ENCODE results near the gene PCYT1A.

PCYT1A gene

DNA sequence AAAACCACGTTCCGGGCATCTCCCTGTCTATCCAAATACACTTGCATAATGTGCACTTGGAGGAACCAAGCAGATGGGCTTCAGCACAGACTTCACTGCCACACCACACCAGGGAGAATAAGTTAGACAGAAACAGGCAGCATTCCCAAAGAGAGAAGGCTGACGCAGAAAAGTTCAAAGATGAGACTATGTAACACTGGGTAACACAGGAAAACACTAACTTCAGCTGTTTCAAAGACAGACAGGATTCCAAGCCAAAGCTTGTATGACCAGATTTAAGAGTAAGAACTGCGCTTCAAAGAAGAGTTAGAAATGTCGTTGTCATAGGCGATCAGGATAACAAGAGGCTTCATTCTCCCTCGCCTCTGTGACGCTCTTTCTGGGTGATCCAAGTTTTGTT is 51.3 kb downstream of the PCYT1A start:
- no peak for DNase-seq (ENCODE audit: low read depth)

DNA sequence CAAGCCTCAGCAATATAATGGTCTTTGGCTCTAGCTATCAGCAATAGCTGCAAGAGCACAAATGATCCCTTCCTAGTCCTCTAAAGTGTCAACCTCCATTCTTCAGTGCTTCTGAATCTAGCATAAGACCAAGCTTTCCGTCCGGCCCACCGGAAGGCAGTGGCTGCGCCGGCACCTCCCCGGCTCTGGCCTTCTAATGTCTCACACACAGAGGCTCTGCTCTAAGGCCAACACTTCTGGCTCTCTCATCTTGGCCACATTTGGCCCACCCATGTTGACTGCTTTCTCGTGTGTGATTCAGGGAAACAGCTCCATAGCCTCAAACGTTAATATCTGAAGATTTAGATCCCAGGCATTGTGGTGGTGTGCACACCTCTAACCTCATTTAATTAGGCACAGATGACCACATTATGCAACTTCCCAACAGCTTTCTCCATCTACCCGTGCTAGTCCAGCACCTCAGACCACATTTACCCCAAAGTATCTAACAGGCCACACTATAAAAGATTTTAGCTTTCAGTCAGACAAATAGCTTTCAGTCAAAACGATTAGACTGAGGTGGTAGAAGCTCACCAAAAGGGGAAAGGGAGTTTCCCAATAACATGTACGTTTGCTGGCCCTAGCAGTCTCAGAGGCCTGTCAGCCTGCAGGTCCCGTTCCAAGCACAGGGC is 51.9 kb downstream of the PCYT1A start:
- DNase-seq (ENCODE audit: low read depth): no peak

DNA sequence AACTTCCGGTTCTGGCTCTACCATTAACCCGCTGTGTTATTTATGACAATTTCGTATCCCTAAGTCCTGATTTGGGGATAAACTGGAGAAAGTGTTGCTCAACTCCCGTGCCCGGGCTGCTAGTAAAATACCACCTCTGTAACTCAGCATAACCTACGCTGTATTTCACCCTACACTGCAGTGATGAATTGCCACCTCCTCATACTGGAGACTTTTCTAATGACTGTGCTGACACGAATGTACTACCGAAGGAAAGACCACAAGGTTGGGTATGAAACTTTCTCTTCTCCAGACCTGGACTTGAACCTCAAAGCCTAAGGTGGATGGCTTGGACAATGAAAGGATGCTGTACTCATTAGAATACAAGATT is 54.7 kb downstream of the PCYT1A start:
- DNase-seq (ENCODE audit: low read depth): no peak

DNA sequence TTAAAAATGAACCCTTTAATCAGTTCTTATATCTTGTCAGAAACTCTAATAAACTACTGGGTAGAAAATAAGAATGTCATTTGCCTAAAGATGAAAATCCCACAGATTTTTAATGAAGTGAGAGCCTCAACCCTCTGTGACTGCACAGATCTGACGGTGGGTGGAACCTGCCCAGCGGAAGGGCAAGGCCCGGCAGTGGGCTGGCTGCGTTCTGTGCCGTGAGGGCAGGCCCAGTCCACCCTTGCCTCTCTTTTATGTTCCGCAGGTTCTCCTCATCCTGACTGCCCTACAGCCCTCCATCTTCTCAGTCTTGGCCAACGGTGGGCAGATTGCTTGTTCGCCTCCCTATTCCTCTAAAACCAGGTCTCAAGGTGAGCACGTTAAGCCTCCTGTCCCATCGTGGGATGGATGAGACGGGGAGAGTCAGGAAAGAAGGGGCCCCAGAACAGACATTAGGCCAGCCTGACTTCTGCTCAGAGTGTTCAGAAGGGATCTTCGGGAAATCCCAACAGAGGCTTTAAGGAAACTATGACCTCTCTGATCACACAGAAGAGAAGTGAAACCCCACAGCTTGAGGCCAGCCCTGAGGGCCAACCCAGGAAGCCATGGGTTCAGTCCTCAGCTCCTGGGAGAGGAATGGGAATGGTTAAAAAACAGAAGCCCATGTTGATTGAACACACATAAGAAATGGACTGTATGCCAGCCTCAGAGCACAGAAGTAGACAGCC is 55.2 kb downstream of the PCYT1A start:
- no peak for DNase-seq (ENCODE audit: low read depth)

DNA sequence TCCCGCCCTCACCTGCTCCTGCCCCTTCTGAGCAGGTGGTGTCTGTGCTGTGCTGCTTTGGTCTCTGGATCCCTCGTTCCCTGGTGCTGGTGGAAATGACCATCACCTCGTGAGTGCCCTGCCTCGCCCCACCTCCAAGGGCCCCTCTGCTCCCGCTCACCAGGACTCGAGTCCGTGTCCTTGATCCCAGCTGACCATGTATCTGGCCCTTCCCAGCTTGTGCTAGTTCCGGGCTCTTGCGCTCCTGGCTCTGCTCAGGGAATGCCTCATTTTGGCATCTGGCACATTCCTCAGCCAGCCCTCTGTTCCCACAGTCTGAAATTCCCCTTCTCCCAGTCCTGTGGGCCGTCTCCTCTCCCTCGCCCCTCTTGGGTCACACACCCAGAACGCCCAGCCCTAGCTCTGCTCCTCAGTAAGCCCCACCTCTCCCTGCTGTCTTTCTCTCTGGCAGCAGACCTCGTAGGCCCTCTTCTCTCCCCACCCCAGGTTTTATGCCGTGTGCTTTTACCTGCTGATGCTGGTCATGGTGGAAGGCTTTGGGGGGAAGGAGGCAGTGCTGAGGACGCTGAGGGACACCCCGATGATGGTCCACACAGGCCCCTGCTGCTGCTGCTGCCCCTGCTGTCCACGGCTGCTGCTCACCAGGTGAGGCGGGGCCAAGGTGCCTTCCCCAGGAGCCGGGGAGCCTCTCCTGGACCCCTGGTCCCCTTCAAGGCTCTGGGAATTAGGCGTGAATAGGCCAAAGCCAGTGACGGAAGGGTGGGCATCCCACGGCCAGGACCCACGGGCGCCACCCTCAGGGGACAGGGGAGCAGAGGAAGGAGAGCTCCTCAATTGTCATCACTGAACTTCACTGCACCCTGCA is 59.7 kb downstream of the PCYT1A start:
- DNase-seq (ENCODE audit: low read depth): no peak

DNA sequence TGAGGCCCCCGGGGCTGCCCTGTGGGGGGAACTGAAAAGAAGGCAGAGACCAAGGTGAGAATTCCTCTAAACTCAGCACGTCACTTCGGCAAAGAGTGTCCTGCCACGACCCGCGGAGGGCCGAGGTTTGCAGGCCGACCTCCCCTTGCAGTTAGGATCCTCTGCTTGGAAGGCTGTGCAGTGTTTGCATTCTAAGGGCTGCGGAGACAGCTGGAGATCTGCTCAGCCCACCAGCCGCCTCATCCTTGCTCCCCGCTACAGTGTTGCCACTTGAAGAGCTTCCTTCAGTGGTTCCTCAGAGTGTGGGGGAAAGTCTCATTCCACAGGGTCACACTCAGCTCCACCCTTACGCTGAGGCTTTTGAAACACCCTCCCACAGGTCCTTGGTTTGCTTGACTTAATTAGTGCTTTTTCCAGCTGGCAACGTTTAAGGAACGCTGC is 60.4 kb downstream of the PCYT1A start:
- DNase-seq (ENCODE audit: low read depth): no peak

DNA sequence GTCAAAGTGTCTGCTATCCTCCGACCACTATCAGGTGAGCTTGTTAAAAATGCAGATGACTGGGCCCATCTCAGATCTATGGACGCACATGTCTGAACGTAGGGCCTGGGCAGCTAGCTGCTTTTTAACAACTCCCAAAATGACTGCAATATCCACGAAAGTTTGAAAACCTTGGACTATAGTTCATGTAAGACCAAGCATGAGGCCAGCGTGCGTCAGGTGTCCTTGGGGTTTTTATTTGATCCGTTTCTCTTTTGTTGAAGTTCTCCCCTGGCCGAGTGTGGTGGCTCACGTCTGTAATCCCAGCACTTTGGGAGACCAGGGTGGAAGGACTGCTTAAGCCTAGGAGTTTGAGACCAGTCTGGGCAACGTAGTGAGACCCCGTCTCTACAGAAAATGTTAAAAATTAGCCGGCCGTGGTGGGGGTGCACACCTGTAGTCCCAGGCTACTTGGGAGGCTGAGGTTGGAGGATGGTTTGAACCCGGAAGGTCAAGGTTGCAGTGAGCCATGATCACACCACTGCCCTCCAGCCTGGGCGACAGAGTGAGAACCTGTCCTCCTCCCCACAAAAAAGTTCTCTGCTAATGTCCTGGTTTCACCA is 61.7 kb downstream of the PCYT1A start:
- DNase-seq (ENCODE audit: low read depth): no peak

DNA sequence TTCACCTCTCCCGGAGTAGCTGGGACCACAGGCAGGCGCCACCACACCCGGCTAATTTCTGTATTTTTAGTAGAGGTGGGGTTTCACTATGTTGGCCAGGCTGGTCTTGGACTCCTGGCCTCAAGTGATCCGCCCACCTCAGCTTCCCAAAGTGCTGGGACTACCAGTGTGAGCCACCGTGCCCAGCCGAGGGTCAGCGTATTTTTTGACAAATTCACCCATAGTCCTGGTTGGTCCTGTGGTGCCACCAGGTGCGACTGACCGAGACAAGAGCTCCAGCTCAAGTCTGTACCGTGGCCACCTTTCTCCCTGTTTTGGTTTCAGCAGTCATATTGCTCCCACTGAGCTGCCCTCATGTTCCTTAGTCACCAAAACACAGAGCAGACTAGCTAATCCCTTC is 62.4 kb downstream of the PCYT1A start:
- no peak for DNase-seq (ENCODE audit: low read depth)

DNA sequence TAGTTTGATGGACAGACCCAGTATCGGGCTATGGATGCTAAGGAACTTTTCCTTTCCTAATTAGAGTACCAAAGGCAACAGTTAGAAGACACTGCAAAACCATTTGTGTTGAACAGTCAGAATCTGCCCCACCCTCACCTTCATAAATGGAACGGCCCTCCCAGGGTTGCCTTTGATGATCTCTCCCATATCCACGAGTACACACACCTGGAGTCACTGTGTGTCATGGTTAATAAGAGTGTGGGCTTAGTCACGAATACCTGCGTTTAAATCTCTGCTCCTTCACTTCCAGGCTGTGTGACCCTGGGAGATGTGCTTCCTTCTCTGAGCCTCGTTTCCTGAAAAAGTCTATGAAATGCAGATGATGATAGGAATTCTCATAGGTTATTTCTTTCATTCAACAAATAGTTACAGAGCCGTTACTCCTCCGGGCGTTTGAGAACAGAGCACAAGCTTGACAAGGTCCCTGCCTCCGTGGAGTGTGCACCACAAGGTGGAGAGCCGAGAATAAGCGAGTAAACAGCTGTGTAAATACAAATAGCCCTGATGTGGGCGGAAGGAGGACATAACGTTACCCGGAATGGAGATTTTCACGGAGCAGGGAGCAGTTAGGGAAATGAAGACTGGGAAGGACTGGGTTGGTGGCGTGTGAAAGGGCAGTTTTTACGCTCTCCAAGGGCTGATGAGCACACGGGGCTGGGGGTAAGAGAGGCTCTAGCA is 64.5 kb downstream of the PCYT1A start:
- no peak for DNase-seq (ENCODE audit: low read depth)

DNA sequence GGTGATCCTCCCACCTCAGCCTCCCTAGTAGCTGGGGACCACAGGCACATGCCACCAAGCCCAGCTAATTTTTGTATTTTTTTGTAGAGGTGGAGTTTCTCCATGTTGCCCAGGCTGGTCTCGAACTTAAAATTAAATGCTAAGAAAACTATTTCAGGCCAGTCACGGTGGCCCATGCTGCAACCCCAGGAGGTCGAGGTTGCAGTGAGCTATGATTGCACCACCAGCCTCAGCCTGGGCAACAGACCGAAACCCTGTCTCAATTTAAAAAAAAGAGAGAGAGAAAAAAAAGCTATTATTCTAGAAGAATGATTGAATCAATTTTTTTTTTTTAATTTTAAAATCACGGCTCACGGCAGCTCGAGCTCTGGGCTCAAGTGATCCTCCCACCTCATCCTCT is 66.5 kb downstream of the PCYT1A start:
- no peak for DNase-seq (ENCODE audit: low read depth)

DNA sequence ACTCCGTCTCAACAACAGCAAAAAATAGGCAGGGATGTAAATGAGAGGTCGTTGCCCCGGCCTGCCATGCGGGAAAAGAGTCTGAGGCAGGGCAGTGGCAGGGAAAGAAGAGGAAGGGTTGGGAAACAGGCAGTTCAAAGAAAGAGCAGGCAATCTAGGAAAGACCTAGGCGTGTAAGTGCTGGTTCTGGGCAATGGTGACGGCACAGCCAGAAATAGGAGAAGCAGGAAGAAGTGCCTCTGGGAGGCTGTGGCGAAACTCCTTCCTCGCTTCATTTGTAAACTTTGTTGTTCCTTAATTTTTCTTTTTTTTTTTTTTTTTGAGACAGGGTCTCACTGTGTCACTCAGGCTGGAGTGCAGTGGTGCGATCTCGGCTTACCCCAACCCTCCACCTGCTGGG is 66.9 kb downstream of the PCYT1A start:
- DNase-seq (ENCODE audit: low read depth): no peak

DNA sequence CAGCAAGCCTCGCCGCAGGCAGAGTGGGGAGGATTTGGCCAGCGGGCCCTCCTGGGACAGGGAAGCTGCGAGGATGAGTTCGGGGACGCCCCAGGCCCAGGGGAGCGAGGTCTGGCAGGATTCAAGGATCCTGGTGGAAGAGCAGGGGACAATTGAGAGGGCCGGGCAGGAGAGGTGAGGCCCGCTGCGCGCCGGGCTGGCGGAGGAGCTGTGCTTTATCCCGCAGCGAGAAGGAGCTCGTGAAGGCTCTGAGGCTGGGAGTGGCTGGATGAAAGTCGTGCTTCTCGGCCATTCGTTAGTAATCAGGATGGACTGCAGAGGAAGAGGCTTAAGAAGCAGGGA is 67.6 kb downstream of the PCYT1A start:
- DNase-seq (ENCODE audit: low read depth): no peak

DNA sequence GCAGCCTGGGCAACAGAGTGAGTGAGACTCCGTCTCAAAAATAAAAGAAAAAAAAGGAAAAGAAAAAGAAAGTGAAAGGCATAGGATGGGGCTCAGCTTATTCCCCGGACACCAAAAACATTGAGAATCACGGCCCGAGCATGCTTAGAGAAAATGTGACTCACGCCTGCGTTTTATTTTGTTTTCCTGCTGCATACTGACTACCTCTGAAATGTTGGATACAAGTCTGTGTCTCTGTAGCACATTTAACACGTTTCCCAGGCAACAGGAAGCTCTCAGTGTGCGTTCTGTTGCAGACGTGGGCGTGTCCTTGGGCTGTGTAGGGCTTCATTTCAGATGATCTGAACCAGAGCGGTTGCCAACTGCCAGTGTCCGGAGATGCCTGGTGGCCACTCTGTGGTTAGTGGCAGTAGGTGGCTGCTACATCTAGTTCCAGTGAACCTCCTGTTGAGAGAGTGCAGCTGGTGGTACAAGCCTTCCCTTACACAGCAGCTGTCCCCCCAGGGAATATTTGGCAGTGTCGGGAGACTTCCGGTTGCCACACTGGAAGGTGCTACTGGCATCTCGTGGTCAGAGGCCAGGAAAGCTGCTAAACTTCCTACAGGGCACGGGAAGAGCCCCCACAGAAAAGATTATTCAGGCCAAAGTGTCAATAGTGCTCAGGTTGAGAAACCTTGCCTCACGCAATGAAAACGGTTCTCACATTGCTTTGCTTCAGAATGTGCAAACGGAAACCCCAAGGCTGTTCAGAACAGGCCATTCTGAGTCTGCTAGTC is 68.1 kb downstream of the PCYT1A start:
- peak; percentile 96 for DNase-seq (ENCODE audit: low read depth)

DNA sequence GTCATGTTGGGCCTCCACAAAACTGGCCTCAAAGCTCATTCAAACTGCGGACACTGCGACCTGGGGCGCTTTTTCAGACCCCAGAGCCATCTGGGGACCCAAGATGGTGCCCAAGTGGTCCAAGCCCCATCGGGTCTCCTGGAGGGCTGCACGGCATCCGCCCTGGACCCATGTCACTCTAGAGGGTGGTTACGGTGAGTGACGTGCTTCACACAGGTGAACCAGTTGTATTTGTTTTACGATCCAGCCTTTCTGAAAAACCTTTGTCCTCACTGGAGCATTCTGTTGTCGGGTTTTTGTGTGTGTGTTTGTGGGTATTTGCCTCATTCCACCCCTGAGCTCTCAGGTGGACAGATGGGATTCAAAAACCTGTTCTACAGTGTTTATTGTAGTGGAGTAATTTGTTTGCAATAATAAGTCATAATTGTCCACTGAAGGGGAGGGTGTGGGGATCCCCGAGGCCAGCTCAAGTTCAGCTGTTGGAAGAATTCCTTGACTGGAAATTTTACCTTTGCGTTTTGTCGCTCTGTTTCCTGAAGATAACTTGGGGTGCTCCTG is 69.3 kb downstream of the PCYT1A start:
- DNase-seq (ENCODE audit: low read depth): no peak

DNA sequence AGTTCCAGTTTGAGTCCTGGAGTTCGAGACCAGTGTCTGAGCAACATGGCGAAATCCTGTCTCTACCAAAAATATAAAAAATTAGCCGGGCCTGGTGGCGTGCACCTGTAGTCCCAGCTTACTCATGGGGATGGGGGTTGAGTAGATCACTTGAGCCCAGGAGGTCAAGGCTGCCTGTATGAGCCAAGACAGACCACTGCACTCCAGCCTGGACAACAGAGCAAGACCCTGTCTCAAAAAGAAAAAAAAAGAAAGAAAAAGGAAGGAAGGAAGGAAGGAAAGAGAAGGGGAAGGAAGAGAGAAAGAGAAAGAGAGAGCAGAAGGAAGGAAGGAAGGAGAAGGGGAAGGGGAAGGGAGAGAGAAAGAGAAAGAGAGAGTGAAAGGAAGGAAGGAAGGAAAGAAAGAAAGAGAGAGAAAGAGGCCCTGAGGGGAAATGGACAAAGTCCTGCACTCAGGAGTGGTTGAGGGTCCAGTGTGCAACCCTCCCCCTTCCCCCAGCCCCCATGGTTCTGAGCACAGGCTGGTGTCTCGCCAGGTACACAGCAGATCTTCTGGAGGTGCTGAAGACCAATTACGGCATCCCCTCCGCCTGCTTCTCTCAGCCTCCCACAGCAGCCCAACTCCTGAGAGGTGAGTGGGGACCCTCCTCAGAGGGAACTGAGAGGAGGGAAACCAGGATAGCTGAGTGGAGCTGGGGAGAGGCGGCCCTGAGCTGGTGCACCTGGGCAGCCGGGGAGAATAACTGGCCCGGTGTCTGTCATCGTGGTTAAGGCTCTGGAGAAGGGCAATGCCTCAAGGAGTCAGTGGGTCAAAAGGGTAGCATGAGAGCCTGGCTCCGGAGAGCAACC is 70.0 kb downstream of the PCYT1A start:
- no peak for DNase-seq (ENCODE audit: low read depth)

DNA sequence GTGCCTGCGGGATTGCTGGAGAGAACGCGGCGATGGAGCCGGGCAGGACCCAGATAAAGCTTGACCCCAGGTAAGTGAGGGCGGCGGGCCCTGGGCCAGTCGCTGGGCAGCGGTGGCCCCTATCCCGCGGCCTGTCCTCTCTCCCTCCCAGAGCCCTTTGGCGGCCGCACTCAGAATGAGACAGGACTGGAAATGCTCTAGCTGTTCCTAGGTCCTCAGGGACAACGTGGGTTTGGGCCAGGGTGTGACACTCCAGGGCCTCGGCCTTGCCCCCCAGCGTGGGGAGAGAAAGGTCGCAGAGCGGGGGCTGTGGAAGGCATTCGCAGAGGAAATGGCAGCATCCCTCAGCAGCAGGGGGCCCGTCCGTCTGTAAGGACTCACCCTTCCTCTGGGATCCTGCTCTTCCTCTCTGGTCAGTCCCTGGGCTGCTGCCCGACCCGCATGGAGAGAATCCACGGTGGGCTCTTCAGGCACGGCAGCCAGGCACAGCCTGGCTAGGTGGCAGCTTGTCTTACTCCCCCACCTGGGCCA is 70.8 kb downstream of the PCYT1A start:
- DNase-seq (ENCODE audit: low read depth): no peak

DNA sequence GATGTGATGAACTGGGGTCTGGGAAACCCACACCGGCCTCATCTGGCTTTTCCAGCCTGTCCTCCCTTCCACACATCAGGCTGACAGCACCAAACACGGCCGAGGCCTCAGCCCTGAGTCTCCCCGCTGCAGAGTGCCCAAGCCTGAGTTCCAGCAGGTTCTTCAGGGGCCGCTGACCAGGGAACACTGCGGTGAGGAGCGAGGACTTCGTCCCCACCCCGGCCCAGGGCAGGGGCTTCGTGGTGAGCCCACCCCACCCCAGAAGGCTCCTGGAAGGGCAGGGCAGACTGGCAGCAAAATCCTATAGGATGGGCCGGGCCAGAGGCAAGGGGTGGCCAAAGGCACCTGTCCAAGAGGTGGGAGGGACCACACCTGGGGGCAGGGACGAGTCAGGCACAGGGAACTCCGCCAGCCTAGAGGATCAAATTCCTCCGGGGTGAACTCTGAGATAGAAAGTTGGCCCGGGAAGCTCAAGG is 71.4 kb downstream of the PCYT1A start, which contains the start of gene SLC51A:
TSS of gene SLC51A (plus strand) at position 446 of the 476 bp plus-strand sequence. CDS start 179 bp downstream, outside the sequence.
- no peak for DNase-seq (ENCODE audit: low read depth)

DNA sequence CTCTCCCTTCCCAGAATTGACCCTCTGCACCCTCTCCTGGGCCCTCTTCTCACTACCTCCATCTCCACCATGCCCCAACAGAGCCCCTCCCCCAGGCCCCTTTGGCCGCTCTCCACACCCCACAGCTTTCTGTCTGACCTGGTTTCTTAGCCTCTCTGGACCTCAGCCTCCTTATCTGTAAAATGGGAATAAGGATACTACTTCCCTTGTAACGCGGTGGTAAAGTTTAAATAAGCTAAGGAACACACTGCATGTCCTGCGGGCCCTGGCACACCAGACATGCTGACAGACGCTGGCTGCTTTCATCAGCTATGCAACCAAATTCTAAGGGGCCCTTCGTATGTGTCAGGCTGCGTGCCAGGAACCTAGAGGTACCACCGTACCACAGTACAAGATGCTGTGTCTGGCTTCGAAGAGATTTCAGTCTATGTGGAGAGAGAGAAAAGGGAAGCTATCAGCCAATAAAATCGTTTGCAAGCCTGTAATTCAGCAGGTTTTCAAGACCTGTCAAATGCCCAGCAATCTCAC is 72.0 kb downstream of the PCYT1A start:
- DNase-seq (ENCODE audit: low read depth): no peak

DNA sequence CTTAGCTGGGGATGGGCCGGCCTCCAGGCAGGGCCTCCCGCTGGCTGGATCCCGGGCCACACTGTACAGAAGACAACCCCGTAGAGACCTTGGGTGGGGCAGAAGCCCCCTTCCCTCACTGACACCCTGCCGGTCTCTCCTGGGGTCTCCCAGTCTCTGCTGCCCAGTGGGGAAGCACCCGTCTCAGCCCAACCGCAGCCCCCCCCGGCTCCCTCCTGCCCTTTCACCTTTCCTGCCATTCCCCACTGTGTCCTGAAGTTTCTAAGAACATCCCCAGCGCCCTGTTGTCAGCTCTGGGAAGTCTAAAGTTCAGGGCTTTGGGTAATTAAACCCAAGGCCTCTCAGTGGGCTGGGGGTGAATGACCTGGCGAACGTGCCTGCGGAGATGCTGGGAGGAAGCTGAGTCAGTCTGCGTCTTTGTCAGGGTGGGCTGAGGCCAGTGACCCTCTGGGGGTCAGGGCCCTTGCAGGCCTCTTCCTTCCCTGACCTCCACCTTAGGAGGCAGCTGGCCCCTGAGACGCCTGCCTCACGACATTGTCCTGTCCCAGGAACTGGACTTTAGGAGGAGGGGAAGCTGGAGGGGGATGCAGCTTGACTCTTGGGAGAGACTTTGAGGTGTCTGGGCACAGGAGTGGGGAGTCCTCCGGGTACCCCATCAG is 72.6 kb downstream of the PCYT1A start:
- no peak for DNase-seq (ENCODE audit: low read depth)

All from iris pigment epithelial cell (primary cell).